Fibroblast of lung (primary cell): ENCODE measurements around the gene ANKRA2. TPM values are rescaled to one million over a fixed set of nuclear protein-coding genes. Genes with fewer than 3 reads are reported as not detected.
A peak's percentile ranks its signal among the peaks of the same experiment; 100 is the strongest.

ENCODE experiments used
- DNase-seq, 2 donors: peaks; one replicate each; pipeline versions ENCODE4 v3.0.0 to v3.0.0-alpha.2; 2010; ENCODE audit warnings: low read depth in 2 of 2
- H2AFZ ChIP-seq: 2 replicates; pipeline ENCODE4 v1.5.1; 2012; ENCODE audit warnings: low read length, control low read depth, inconsistent platforms
- H3K27ac ChIP-seq: 2 replicates; pipeline ENCODE4 v1.5.1; 2011; ENCODE audit warnings: low read length, control low read depth; ENCODE audit not compliant: insufficient read depth
- H3K27me3 ChIP-seq: 2 replicates; pipeline ENCODE4 v1.5.1; 2011; ENCODE audit warnings: mild to moderate bottlenecking, low read length; ENCODE audit not compliant: control insufficient read depth, insufficient read depth
- H3K36me3 ChIP-seq: 2 replicates; pipeline ENCODE4 v1.5.1; 2011; ENCODE audit warnings: low read length; ENCODE audit not compliant: control insufficient read depth, insufficient read depth
- H3K4me1 ChIP-seq: 2 replicates; pipeline ENCODE4 v1.5.1; 2011; ENCODE audit warnings: low read length; ENCODE audit not compliant: control insufficient read depth, insufficient read depth; ENCODE audit errors: extremely low read depth
- H3K4me2 ChIP-seq: 2 replicates; pipeline ENCODE4 v1.5.1; 2011; ENCODE audit warnings: low read length, control low read depth; ENCODE audit not compliant: insufficient read depth; ENCODE audit errors: extremely low read depth
- H3K4me3 ChIP-seq, 4 experiments: fragments of 200-600 bp in 1 of 4; sonication (generic) in 1 of 4; replicated peaks in 1 of 4; 2 replicates each; pipeline ENCODE4 v1.5.1; 2011 to 2016; ENCODE audit warnings: low read length in 4 of 4, low read depth in 3 of 4, mild to moderate bottlenecking in 3 of 4, control low read depth in 2 of 4, inconsistent platforms in 1 of 4, mixed read lengths in 1 of 4; ENCODE audit not compliant: insufficient read depth in 1 of 4; ENCODE audit errors: control extremely low read depth in 1 of 4
- H3K79me2 ChIP-seq: 2 replicates; pipeline ENCODE4 v1.5.1; 2012; ENCODE audit warnings: mild to moderate bottlenecking, low read length, inconsistent platforms; ENCODE audit not compliant: control insufficient read depth, insufficient read depth
- H3K9ac ChIP-seq: 2 replicates; pipeline ENCODE4 v1.5.1; 2011; ENCODE audit warnings: mild to moderate bottlenecking, low read length, control low read depth; ENCODE audit not compliant: insufficient read depth
- H3K9me3 ChIP-seq: 2 replicates; pipeline ENCODE4 v1.5.1; 2012; ENCODE audit warnings: low read depth, low read length; ENCODE audit not compliant: control insufficient read depth, insufficient read depth
- H4K20me1 ChIP-seq: 2 replicates; pipeline ENCODE4 v1.5.1; 2011; ENCODE audit warnings: low read length; ENCODE audit not compliant: control insufficient read depth, insufficient read depth; ENCODE audit errors: extremely low read depth
- EZH2 ChIP-seq: IDR thresholded peaks from 2 replicates; pipeline ENCODE4 v1.5.1; 2012; ENCODE audit warnings: low read length, control low read depth, mild to moderate bottlenecking; ENCODE audit errors: missing control alignments
- polyA plus RNA-seq, 2 donors: library from polyadenylated mRNA; depleted of rRNA in 1 of 2; stranded (reverse) in 1 of 2; unstranded in 1 of 2; fragments of >200 nt; gene quantifications; 2 replicates each; pipeline ENCODE4 v1.2.1, GENCODE V29; 2011 to 2012; ENCODE audit warnings: missing spikeins in 1 of 2
- total RNA-seq: library from RNA; depleted of rRNA; stranded (reverse); fragments of >200 nt; gene quantifications from 2 replicates; pipeline ENCODE4 v1.2.1, GENCODE V29; 2014
- TF ChIP-seq, protein P1 (sequence below), 2 donors: IDR thresholded peaks in 1 of 2; conservative IDR thresholded peaks in 1 of 2; 1 replicate in 1 of 2; 2 replicates in 1 of 2; pipeline ENCODE4 v1.5.1; 2011 to 2012; ENCODE audit warnings: low read length in 2 of 2, control low read depth in 1 of 2, inconsistent platforms in 1 of 2, low read depth in 1 of 2, mild to moderate bottlenecking in 1 of 2

ANKRA2 gene
- total and polyA plus RNA-seq, 2 donors (not counting 1 experiment from before 2014, with no cell fraction given): 15.0 to 29.7 TPM

DNA sequence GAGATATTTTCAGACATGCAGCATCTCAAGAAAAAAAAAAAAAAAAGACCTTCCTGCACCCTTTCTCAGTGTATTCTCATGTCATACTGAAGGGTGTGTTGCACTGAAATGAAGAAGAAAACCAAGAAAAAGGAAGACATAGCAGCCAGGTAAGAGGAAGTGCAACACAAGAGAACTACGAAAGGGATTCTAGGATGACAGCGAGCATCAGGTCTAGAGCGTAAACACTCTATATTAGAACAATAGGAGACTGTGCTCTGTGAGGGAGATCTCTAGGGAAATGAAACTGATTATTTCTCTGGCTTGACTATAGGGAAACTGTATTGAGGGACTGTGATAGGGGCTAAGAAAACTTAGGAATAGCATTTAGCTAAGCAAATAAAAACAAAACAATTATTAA is 37.2 kb downstream of the ANKRA2 start:
- Histone ChIP-seq H3K79me2 (no peaks in the 10 kb centered on the region), H2AFZ (no peak overlapping the region), H3K9ac (no peak overlapping the region), H4K20me1 (no peaks in the 10 kb centered on the region), H3K9me3 (no peaks in the 10 kb centered on the region), H3K4me3 (no peak overlapping the region), H3K4me1 (no peaks in the 10 kb centered on the region), H3K27me3 (peaks cover 2% of the 10 kb centered on the region), H3K27ac (no peak overlapping the region), H3K4me2 (no peak overlapping the region), H3K36me3 (no peaks in the 10 kb centered on the region)
- TF ChIP-seq, protein P1, sequence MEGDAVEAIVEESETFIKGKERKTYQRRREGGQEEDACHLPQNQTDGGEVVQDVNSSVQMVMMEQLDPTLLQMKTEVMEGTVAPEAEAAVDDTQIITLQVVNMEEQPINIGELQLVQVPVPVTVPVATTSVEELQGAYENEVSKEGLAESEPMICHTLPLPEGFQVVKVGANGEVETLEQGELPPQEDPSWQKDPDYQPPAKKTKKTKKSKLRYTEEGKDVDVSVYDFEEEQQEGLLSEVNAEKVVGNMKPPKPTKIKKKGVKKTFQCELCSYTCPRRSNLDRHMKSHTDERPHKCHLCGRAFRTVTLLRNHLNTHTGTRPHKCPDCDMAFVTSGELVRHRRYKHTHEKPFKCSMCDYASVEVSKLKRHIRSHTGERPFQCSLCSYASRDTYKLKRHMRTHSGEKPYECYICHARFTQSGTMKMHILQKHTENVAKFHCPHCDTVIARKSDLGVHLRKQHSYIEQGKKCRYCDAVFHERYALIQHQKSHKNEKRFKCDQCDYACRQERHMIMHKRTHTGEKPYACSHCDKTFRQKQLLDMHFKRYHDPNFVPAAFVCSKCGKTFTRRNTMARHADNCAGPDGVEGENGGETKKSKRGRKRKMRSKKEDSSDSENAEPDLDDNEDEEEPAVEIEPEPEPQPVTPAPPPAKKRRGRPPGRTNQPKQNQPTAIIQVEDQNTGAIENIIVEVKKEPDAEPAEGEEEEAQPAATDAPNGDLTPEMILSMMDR (conservative IDR thresholded peaks at IDR 0.05 in 1 of 2, IDR thresholded peaks at IDR 0.05 in 1 of 2; ENCODE audit: low read depth in 1 of 2, low read length in 2 of 2): no peak
- no peak for TF ChIP-seq EZH2
- DNase-seq: no peak

DNA sequence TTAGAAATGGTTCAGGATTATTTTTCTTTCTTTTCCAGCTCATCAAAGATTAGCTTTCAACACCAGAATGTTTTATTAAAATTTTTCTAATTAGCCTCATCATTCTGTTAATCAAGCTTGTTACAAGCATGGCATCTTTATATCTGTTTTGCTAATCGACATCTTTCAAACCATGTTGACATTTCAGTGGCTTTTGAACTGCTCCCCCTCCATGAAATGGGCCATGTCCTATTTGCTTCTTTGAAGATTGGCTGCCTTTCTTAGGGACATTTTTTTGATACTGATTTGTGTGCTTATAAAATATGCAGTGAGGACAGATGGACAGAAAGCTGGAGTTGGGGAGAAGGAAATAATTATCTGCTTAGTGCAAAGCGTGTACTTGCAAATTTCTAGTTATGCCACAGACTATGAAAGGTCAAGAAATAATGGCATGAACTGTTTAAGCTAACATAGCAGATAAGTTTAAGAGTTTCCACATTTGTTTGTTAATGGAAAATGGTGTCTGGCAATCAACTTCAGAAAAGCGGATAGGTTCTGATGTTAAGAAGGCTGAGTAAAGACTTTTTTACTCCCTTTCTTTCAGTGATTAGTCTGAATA is 39.7 kb downstream of the ANKRA2 start:
- no peak for TF ChIP-seq EZH2
- TF ChIP-seq, protein P1 (conservative IDR thresholded peaks at IDR 0.05 in 1 of 2, IDR thresholded peaks at IDR 0.05 in 1 of 2; ENCODE audit: low read depth in 1 of 2, low read length in 2 of 2): no peak
- no peak overlapping the region for H2AFZ ChIP-seq

DNA sequence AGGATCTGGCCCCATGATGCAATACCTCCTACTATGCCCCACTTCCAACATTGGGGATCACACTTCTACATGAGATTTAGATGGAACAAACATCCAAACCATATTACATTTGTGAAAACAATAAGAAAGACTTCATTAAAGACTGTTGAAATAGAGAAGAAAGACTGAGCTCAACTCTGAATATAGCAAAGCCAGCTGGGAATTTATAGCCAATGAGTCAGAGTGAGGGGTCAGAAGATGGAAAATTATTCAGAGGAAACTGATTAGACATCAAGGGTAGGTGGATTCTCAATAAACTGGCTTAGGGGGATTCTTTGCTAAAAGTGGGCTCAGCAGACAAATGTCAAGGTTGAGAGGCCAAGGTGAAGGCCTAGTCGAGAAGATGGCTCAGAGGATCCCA is 41.6 kb downstream of the ANKRA2 start:
- Histone ChIP-seq H3K4me2 (no peak overlapping the region), H2AFZ (no peak overlapping the region), H3K27me3 (no peaks in the 10 kb centered on the region), H4K20me1 (no peaks in the 10 kb centered on the region), H3K4me1 (no peaks in the 10 kb centered on the region), H3K36me3 (no peaks in the 10 kb centered on the region), H3K4me3 (no peak overlapping the region), H3K27ac (no peak overlapping the region), H3K9me3 (no peaks in the 10 kb centered on the region), H3K9ac (no peak overlapping the region), H3K79me2 (no peaks in the 10 kb centered on the region)
- peak in 1 of 2 donors; percentile 40 for DNase-seq
- TF ChIP-seq EZH2: no peak
- TF ChIP-seq, protein P1 (conservative IDR thresholded peaks at IDR 0.05 in 1 of 2, IDR thresholded peaks at IDR 0.05 in 1 of 2; ENCODE audit: low read depth in 1 of 2, low read length in 2 of 2): no peak

More for the DNA sequence above, 39.7 kb downstream of the ANKRA2 start:
- no peak for DNase-seq
- Histone ChIP-seq H3K9ac (no peak overlapping the region), H3K27me3 (peaks cover 2% of the 10 kb centered on the region), H3K9me3 (no peaks in the 10 kb centered on the region), H3K36me3 (no peaks in the 10 kb centered on the region), H3K4me3 (no peak overlapping the region), H3K27ac (no peak overlapping the region), H3K4me2 (no peak overlapping the region), H3K79me2 (no peaks in the 10 kb centered on the region), H3K4me1 (no peaks in the 10 kb centered on the region), H4K20me1 (no peaks in the 10 kb centered on the region)
